Measurements from ENCODE around the gene HNRNPA3. TPM values are rescaled to one million over a fixed set of nuclear protein-coding genes. Genes with fewer than 3 reads are reported as not detected.

The HNRNPA3 gene
- total and polyA plus RNA-seq, 10 of the 15 experiments (the other 5 are each of a cell fraction or from before 2014, with no cell fraction given), result 40.4 to 343 (median 206) TPM

GRCh38 chr2:177253704-177254103 is 41.1 kb downstream of the HNRNPA3 start:
- RAD21 ChIA-PET (ENCODE audit: unreplicated experiment), result no interaction called here
- H4K20me1 ChIP-seq (ENCODE audit: control insufficient read depth, insufficient read depth), result peaks cover 3% of the 10 kb centered on the region
- SMC1A ChIA-PET (ENCODE audit: uncharacterized antibody, unreplicated experiment), result interaction anchor here (1.2 kb wide), 2 partner anchors 10 to 55 kb away, joined by 3 read pairs; no protein-coding TSS in a partner anchor
- intact Hi-C loops (cut with micrococcal nuclease; ENCODE audit: unreplicated experiment), result no loop called here
- 96% methylated on average over 3 of the region's 3 CpGs for WGBS (ENCODE audit: insufficient coverage, insufficient replicate concordance, low lambda C conversion rate, missing lambda C conversion rate)
- DNase-seq (ENCODE audit: low read depth, low spot score) (no peak), FAIRE-seq (no peak), ATAC-seq (no peak)
- no peaks in the 10 kb centered on the region for H3K27me3 ChIP-seq (replicated peaks in 1 of 2; ENCODE audit: control insufficient read depth in 2 of 2, insufficient read depth in 2 of 2, low read length in 1 of 2)
- no peak overlapping the region for H3K27ac ChIP-seq (ENCODE audit: control insufficient read depth, insufficient read depth)
- BruUV-seq (replicated peaks), result no TSS peak
- H3K4me1 ChIP-seq (ENCODE audit: control insufficient read depth, insufficient read depth, low read length), result no peaks in the 10 kb centered on the region
- in situ Hi-C loops (cut with MboI), result no loop called here
- H2AFZ ChIP-seq (ENCODE audit: control insufficient read depth, low read depth, low read length), result no peak overlapping the region
- H3K9me3 ChIP-seq (replicated peaks; ENCODE audit: control insufficient read depth, insufficient read depth, low read length), result peaks cover 4% of the 10 kb centered on the region; the same call in 2 of the 3 replicates
- no peak overlapping the region for H3K9ac ChIP-seq (ENCODE audit: control insufficient read depth, insufficient read depth, low read length)
- POLR2A ChIA-PET, result interaction anchor here (1.2 kb wide), 1 partner anchor 14 kb away, joined by 3 read pairs; no protein-coding TSS in a partner anchor
- CTCF ChIA-PET, result interaction anchor here (1.1 to 3.2 kb wide), 4 partner anchors 12 to 89 kb away, joined by 3 to 17 read pairs (median 14); partner anchors contain the start of gene NFE2L2
- no peak overlapping the region for H3K4me3 ChIP-seq
- H3K36me3 ChIP-seq (ENCODE audit: control insufficient read depth in 2 of 2, insufficient read depth in 2 of 2, low read length in 1 of 2), result peaks cover 0 to 10% of the 10 kb centered on the region in 2 experiments; a peak in 3 of 4 replicates
- H3K79me2 ChIP-seq (ENCODE audit: control insufficient read depth, insufficient read depth, low read length), result peaks cover 98% of the 10 kb centered on the region
- H3K4me2 ChIP-seq (ENCODE audit: control insufficient read depth, insufficient read depth), result no peak overlapping the region
- TF ChIP-seq MYB (IDR thresholded peaks at IDR 0.05; ENCODE audit: borderline replicate concordance, low read depth, low read length) (no peak), PAX8 (IDR thresholded peaks at IDR 0.05) (no peak), POLR2AphosphoS2 (IDR thresholded peaks at IDR 0.05; ENCODE audit: low read depth, low read length) (no peak), RELA (IDR thresholded peaks at IDR 0.05; ENCODE audit: borderline replicate concordance, partially characterized antibody) (no peak), FOXK2 (IDR thresholded peaks at IDR 0.05) (no peak), IRF5 (IDR thresholded peaks at IDR 0.05; ENCODE audit: borderline replicate concordance) (no peak)
